PFSK-1 (cell line): ENCODE results near the gene PRLHR.

Experiments
- FOXP2 ChIP-seq: optimal IDR thresholded peaks from 2 replicates; pipeline ENCODE3; 2011; ENCODE audit warnings: borderline replicate concordance, control low read depth, inconsistent platforms; ENCODE audit not compliant: insufficient read depth; ENCODE audit errors: extremely low read length, extremely low read depth
- POLR2AphosphoS5 ChIP-seq: IDR thresholded peaks from 2 replicates; pipeline ENCODE4 v1.6.1; 2012; ENCODE audit warnings: low read depth, mild to moderate bottlenecking, control low read depth, low read length, moderate library complexity
- REST ChIP-seq, 2 experiments: IDR thresholded peaks; 2 replicates each; pipeline versions ENCODE4 v1.6.1 to v1.8.0; 2011 to 2012; ENCODE audit warnings: low read depth in 2 of 2, low read length in 2 of 2, control low read depth in 1 of 2, inconsistent platforms in 1 of 2, mild to moderate bottlenecking in 1 of 2, moderate library complexity in 1 of 2; ENCODE audit not compliant: insufficient read depth in 1 of 2
- SIN3A ChIP-seq: IDR thresholded peaks from 2 replicates; pipeline ENCODE4 v1.6.1; 2012; ENCODE audit warnings: mild to moderate bottlenecking, low read length, moderate library complexity, borderline replicate concordance; ENCODE audit not compliant: insufficient read depth
- TAF1 ChIP-seq: IDR thresholded peaks from 2 replicates; pipeline ENCODE4 v1.6.1; 2012; ENCODE audit warnings: low read length, control low read depth, borderline replicate concordance; ENCODE audit not compliant: insufficient read depth

Gene PRLHR

DNA sequence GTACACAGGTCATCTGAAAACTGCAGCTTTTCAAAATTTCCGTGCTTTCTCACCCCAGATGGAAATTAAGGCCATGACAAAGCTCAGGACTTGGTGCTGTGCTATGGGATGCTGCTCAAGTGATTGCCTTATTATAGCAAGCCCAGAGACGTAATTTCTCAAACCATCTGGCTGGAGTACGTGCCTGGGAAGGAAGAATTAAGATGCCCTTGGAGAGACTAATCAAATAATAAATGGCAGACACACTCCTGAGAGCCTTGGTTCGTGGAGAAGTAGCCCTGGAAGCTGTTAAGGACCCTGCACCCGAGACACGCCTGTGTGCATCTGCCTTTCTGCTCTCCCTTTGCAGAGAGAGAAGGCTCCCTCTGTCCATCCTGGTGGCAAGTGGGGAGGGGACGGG is 38.3 kb upstream of the PRLHR start:
- TF ChIP-seq TAF1 (no peak), POLR2AphosphoS5 (no peak), FOXP2 (no peak), SIN3A (no peak), REST (IDR thresholded peaks at IDR 0.05; ENCODE audit: insufficient read depth in 1 of 2, low read depth in 2 of 2, low read length in 2 of 2) (no peak)

- TF ChIP-seq REST (IDR thresholded peaks at IDR 0.05; ENCODE audit: insufficient read depth in 1 of 2, low read depth in 2 of 2, low read length in 2 of 2), result no peak
- no peak for TF ChIP-seq POLR2AphosphoS5
- no peak for TF ChIP-seq TAF1
Observed at GRCh38 chr10:118629211-118629610, 33.8 kb upstream of the PRLHR start.

DNA sequence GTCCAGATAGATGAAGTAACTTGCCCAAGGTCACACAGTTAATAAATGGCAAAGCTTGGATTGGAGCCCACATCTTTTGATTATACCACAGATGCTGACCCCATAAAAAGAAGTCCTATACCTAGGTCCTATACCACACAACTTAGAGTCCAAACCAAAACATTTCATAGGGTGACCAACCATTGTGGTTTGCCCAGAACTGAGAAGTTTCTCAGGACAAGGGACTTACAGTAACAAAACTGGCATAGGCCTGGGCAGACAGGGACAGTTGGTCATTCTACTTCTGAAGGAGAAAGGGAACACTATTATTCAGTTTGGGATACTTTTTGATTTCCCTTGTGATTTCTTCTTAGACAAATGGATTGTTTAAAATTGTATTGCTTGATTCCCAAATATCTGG is 32.9 kb upstream of the PRLHR start:
- TF ChIP-seq SIN3A, result no peak
- no peak for TF ChIP-seq FOXP2
- TF ChIP-seq POLR2AphosphoS5, result no peak
- TF ChIP-seq REST (IDR thresholded peaks at IDR 0.05; ENCODE audit: insufficient read depth in 1 of 2, low read depth in 2 of 2, low read length in 2 of 2), result no peak
- no peak for TF ChIP-seq TAF1

- TF ChIP-seq TAF1 (no peak), REST (IDR thresholded peaks at IDR 0.05; ENCODE audit: insufficient read depth in 1 of 2, low read depth in 2 of 2, low read length in 2 of 2) (no peak)
Observed at GRCh38 chr10:118626953-118627352, 31.5 kb upstream of the PRLHR start.

DNA sequence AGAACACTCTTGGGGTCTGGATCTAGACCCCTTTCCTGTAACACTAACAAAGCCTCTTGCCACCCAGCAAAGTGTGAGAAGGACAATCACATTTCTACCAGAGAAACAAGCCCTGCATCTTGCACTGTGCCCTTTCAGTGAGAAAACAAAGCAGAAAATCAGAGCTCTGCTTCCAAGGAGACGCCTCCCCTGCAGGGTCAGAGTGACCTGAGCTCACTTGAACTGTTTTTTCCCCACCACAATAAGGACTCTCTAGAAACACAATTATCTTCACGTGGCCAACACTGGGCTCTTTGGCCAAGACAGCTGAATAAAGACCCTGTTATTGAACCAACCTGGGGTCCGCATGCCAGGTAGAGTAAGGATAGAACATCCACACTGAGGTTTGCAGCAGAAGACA is 30.1 kb upstream of the PRLHR start:
- TF ChIP-seq SIN3A, result no peak
- TF ChIP-seq POLR2AphosphoS5, result no peak
- no peak for TF ChIP-seq REST (IDR thresholded peaks at IDR 0.05; ENCODE audit: insufficient read depth in 1 of 2, low read depth in 2 of 2, low read length in 2 of 2)
- no peak for TF ChIP-seq TAF1
- no peak for TF ChIP-seq FOXP2
